Head of caudate nucleus (tissue), 42 donors: ENCODE results near the gene LMO4.

Experiments
- DNase-seq, 42 donors: peaks; one replicate each; pipeline versions ENCODE4 v3.0.0 to v3.0.0-alpha.2; 2020 to 2021; ENCODE audit warnings: mixed read lengths in 7 of 42
- intact Hi-C: fragments of 100-400 bp; cut with DNase I; formaldehyde crosslinking; loops from one replicate; pipeline ENCODE4 v1.15.0; 2022

LMO4 gene

GRCh38 chr1:87346130-87346814, 17.6 kb downstream of the LMO4 start:
- DNase-seq = no peak
- intact Hi-C loops = no loop called here

- intact Hi-C loops = no loop called here
- DNase-seq = peak in 6 of 42 donors; percentile 32 to 64 (median 45)
Observed at GRCh38 chr1:87348341-87349019, 19.8 kb downstream of the LMO4 start.

- intact Hi-C loops = no loop called here
- DNase-seq = no peak
Observed at GRCh38 chr1:87349036-87349435, 20.4 kb downstream of the LMO4 start.

- intact Hi-C loops = no loop called here
- no peak for DNase-seq
Observed at GRCh38 chr1:87355894-87356293, 27.2 kb downstream of the LMO4 start.

GRCh38 chr1:87356591-87356990, 27.9 kb downstream of the LMO4 start:
- DNase-seq = no peak
- intact Hi-C loops = no loop called here

GRCh38 chr1:87358219-87358618, 29.5 kb downstream of the LMO4 start:
- DNase-seq = no peak
- intact Hi-C loops = no loop called here

DNA sequence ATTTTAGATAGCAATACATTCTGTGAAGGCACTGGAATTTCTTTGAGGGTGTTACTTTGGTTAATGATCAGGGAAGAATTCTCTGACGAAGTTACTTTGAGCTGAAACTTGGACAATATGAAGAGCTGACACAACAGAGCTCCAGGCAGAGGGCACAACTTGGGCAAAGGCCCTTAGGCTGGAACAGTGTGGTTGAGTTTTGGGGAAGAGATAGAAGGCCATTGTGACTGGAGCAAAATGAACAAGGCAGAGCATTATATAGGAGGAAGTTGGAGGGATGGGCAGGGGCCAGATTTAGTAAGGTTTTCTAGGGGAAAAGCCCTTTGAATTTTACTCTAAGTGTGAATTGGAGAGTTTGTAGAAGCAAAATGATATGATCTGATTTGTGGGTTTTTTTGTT, 30.9 kb downstream of the LMO4 start:
- intact Hi-C loops = no loop called here
- DNase-seq = no peak

DNA sequence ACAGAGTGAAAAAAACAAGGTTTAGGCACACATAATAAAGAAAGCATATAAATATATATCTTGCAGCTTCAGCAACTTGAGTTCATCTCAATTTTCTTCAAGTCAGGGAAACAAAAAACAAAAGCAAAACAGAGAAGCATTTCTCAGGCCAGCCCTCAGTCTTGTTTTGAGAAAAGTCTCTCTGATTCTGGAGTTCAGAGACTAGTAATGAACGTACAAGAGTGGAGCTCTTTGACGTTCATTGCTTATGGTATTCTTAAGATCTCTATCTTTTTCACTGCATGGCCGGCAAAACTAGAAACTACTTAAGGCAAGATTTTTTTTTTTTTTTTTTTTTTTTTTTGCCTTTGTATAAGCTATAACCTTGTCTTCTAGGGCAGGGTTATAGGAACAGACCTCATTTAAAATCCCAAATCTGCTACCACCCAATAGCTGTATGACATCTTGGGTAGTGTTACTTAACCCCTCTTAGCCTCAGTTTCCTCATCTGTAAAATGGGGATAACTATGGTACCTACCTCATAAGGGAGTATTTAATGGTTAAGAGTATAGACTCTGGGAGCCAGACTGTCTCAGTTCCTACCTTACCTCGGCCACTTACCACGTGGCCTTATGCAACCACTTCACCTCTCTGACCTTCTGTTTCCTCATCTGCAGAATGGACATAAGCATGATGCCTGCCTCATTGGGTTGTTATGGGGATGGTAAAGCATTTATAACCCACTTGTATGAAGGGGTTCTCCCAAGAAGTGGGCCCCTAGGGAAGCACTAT, 33.6 kb downstream of the LMO4 start:
- no peak for DNase-seq
- intact Hi-C loops = no loop called here

DNA sequence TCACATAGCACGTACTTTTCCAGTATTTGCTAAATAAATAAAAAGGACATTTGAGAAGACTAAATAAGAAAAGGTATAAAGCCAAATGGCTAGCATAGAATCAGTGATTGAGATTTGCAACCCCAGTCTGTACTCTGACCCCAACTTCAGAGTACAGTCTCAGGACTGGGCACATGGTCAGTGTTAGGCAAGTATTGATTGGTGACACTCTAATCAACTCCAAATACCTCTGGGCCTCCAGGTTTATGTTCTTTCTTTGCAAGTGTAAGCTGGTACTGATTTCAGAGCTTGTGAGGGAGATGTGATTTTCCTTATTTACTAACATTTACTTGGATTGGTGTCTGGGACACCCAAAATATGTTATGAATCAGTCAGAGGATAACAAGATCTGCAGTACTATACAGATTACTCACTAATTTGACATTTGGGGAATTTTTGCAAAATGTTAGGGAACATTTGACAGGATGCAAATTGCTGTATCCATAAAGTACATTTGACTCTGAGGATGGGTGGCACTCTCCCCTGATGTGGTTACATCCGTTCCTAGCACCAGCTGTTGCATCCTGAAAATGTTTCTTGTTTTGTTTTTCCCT, 34.2 kb downstream of the LMO4 start:
- no peak for DNase-seq
- intact Hi-C loops = no loop called here

DNA sequence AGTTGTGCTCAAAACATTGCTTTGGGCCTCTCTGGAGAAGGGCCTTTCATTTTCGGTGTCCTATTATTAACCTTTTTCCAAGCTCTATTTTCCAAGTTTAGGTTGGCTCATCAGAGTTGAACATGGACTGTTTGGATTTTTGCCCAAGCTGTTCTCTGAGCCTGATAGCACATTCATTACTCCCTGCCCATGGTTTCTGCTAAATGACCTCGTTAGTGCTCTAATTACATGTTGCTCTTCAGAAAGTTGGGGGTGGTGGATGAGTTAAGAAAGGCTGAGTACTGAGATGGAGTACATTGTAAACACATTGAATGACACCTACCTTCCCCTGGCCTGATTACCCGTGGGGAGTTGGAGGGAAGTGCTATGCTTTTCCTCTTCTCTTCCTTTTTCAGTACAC, 38.9 kb downstream of the LMO4 start:
- DNase-seq = no peak
- intact Hi-C loops = no loop called here

DNA sequence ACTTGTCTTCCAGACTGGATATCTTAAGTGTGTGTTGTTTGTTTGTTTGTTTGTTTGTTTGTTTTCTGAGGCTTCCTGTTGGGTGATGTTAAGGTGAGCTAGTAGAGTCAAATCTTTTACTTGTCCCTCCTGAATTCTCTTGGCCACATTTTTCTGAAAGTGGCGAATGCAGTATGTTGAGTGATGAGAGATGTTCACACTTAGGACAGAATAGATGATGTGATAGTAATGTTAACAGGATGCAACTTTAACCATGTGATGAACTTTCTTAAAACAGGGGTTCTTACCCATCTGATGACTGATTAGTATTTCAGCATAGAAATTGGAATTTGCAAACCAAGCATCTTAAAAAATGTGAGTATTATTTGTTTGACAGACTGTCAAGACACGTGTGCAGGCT, 40.2 kb downstream of the LMO4 start:
- intact Hi-C loops = no loop called here
- no peak for DNase-seq

DNA sequence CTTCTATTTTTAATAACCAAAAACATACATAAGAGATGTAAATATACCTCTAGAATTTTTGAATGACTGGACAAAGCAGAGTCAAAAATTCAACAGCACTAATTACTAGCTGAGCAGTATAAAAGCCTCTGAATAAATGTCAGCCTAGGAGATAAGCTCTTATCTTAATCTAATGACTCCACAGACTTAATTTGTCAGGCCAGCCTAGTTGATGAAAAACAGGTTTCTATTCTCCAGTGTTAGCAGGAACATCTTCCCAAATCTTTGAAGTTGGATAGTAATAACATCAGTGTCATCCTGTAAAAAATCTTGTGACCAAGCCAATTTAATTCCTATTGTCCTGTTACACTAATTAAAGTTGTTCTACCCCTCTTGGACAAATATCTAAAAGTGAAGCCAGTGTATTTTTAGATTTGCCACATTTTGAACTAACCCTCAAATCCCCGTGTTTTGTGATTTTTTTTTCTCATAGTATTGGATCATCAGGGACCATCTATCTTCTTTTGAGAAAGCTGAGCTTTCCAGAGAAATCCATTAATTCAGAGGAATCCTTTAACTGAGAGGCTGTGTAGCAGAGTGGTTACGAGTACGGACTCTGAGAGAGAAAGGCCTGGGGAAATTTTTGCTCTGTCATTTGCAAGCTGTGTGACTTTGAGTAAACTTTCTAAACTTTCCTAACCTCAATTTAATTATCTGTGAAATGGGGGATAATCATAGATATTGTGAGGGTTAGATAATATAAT, 41.2 kb downstream of the LMO4 start:
- no peak for DNase-seq
- intact Hi-C loops = no loop called here

DNA sequence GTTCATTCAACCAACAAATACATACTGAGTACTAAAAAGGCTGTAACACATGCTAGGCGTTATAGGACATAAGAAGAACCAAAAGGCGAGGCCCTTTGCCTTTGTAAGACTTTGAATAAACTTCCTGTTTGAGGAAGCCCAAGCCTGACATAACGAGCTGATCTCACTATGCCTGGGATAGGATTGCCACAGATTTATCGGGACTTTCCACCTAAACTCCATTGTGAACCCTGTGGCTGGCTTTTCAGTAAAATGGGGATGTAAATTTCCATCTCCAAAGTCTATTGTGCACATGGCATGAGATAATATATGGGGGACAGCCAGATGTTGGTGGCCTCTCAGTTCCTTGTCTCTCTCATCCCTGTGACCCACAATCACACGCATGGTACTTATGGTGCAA, 41.9 kb downstream of the LMO4 start:
- intact Hi-C loops = no loop called here
- no peak for DNase-seq

GRCh38 chr1:87379306-87379705, 50.6 kb downstream of the LMO4 start:
- DNase-seq = no peak
- intact Hi-C loops = no loop called here

GRCh38 chr1:87386217-87386790, 57.6 kb downstream of the LMO4 start:
- DNase-seq = no peak

GRCh38 chr1:87388411-87388810, 59.7 kb downstream of the LMO4 start:
- no peak for DNase-seq
- intact Hi-C loops = no loop called here

More at GRCh38 chr1:87386217-87386790, 57.6 kb downstream of the LMO4 start:
- intact Hi-C loops = no loop called here

DNA sequence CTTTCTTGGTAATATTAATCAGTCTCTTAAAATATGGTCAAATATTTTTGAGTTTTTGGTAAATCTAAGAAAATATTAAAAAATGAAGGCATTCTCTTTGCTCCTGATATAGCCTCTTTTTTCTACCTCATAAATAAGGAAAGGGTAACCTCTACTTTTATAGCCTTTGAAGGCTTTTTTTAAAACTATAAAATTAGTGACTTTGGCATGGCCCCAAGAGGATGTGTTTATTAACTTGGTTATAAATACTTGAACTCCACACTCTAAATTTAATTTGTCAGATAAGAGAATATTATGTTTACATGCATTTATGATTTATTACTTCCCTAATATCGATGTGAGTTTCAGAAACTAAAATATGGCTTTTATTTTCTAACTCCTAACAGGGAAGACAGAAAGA, 60.3 kb downstream of the LMO4 start:
- no peak for DNase-seq
- intact Hi-C loops = no loop called here

- no peak for DNase-seq
- intact Hi-C loops = no loop called here
Observed at GRCh38 chr1:87389546-87389945, 60.9 kb downstream of the LMO4 start.
